ENCODE results near the gene SHISA5. TPM values are rescaled to one million over a fixed set of nuclear protein-coding genes. Genes with fewer than 3 reads are reported as not detected.

Gene SHISA5
- total RNA-seq, 1 donor from 2014 or later: 163 TPM

GRCh38 chr3:48422272-48422671 lies 81.7 kb downstream of the SHISA5 start:
- H3K27me3 ChIP-seq: no peaks in the 10 kb centered on the region
- H3K4me3 ChIP-seq: no peak overlapping the region
- ATAC-seq (no peak), DNase-seq (no peak)
- intact Hi-C loops (cut with DNase I): no loop called here
- no peak for TF ChIP-seq CTCF (IDR thresholded peaks at IDR 0.05)
- peaks cover 19% of the 10 kb centered on the region for H3K36me3 ChIP-seq
- no peaks in the 10 kb centered on the region for H3K9me3 ChIP-seq
- no peak overlapping the region for H3K27ac ChIP-seq
- H3K4me1 ChIP-seq: peaks cover 30% of the 10 kb centered on the region

DNA sequence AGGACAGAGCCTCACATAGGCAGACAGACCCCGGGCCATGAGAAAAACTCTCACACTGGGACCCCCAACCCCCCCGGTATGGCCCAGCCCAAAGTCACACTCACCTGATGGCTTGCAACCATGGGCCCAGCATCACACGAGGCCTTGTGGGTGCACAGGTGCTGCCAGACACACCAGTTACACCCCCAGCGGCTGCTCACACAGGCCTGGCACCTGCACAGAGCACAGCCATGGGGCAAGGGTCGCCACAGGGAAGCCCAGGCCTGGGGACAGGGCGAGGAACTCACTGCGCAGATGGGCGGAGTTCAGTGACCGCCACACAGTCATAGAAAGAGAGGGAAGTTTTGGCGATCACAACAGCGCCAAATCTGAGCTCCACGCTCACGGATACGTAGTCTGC lies 83.4 kb downstream of the SHISA5 start:
- ATAC-seq (no peak), DNase-seq (no peak)
- intact Hi-C loops (cut with DNase I): no loop called here
- no peak for TF ChIP-seq CTCF (IDR thresholded peaks at IDR 0.05)
- H3K4me3 ChIP-seq: no peak overlapping the region
- H3K27me3 ChIP-seq: no peaks in the 10 kb centered on the region
- H3K36me3 ChIP-seq: peaks cover 19% of the 10 kb centered on the region
- no peak overlapping the region for H3K27ac ChIP-seq
- no peaks in the 10 kb centered on the region for H3K9me3 ChIP-seq
- H3K4me1 ChIP-seq: peaks cover 15% of the 10 kb centered on the region

DNA sequence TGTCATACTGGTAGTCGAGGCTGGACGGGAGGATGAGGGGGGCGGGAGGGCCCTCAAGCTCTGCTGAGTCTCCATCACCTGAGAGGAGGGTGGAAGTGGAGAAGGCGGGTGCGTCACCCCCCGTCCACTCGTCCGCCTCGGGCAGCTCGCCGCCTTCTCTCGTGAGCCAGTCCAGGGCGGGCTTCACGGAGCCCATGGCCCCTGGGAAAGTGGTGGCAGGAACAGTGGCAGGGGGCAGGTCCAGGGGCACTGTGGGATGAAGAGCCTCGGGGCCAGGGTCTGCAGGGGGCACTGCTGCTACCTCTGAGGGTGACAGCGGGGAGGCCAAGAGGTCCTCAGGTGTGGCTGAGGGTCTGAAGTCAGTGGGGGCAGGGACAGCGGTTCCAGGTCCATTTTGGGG lies 84.4 kb downstream of the SHISA5 start:
- no peak for DNase-seq
- peaks cover 19% of the 10 kb centered on the region for H3K36me3 ChIP-seq
- intact Hi-C loops (cut with DNase I): no loop called here
- no peak overlapping the region for H3K27ac ChIP-seq
- H3K27me3 ChIP-seq: no peaks in the 10 kb centered on the region
- H3K4me3 ChIP-seq: no peak overlapping the region
- H3K4me1 ChIP-seq: peaks cover 8% of the 10 kb centered on the region
- no peak for ATAC-seq
- TF ChIP-seq CTCF (IDR thresholded peaks at IDR 0.05): no peak
- H3K9me3 ChIP-seq: no peaks in the 10 kb centered on the region

DNA sequence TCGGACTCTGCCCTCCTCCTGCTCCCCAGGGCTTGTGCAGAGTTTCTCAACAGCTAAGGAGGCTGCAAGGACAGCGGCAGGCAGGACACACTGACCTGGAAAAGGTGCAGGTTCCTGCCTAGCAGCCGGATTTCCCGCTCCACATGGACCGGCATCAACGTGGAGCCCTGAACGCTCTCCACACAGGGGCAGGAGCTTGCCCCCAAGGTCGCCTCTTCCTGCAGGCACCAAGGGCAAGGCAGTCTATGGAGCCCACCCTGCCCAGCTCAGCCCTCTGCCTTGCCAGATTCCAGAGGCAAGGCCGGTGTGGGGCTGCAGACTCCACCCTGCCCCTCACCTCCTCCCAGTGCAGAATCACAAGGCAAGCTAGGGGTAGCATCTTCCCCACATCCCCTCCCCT lies 84.8 kb downstream of the SHISA5 start:
- Histone ChIP-seq H3K27ac (no peak overlapping the region), H3K36me3 (peaks cover 19% of the 10 kb centered on the region), H3K4me3 (no peak overlapping the region), H3K4me1 (peaks cover 8% of the 10 kb centered on the region), H3K9me3 (no peaks in the 10 kb centered on the region), H3K27me3 (no peaks in the 10 kb centered on the region)
- ATAC-seq: no peak
- intact Hi-C loops (cut with DNase I): no loop called here
- DNase-seq: no peak
- no peak for TF ChIP-seq CTCF (IDR thresholded peaks at IDR 0.05)

- peaks cover 5% of the 10 kb centered on the region for H3K4me1 ChIP-seq
- DNase-seq (no peak), ATAC-seq (no peak)
- H3K36me3 ChIP-seq: peaks cover 24% of the 10 kb centered on the region
- TF ChIP-seq CTCF (IDR thresholded peaks at IDR 0.05): no peak
- H3K27ac ChIP-seq: no peak overlapping the region
- H3K27me3 ChIP-seq: no peaks in the 10 kb centered on the region
- intact Hi-C loops (cut with DNase I): no loop called here
- H3K9me3 ChIP-seq: no peaks in the 10 kb centered on the region
- no peak overlapping the region for H3K4me3 ChIP-seq
These were observed 85.3 kb downstream of the SHISA5 start for GRCh38 chr3:48418651-48419050.

DNA sequence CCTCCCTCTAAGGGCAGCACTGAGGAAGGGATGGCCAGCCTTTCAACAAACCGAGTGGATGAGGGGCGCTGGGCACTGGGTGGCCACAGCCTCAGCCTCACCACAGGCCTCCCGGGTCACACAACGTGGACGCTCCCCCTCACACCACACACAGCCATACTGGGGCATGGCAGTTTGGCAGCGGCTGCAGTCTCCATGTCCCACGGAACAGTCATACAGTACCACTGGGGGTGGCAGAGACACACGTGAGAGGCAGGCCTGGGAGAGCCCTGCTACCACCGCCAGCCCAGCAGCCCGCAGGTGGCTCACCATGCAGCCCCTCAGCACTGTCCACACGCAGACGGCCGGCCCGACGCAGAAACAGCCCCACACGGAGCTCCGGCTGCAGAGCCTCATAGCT lies 85.8 kb downstream of the SHISA5 start:
- H3K27me3 ChIP-seq: no peaks in the 10 kb centered on the region
- no peaks in the 10 kb centered on the region for H3K9me3 ChIP-seq
- intact Hi-C loops (cut with DNase I): no loop called here
- no peak for DNase-seq
- H3K4me1 ChIP-seq: no peaks in the 10 kb centered on the region
- H3K4me3 ChIP-seq: no peak overlapping the region
- no peak for ATAC-seq
- peaks cover 30% of the 10 kb centered on the region for H3K36me3 ChIP-seq
- TF ChIP-seq CTCF (IDR thresholded peaks at IDR 0.05): no peak
- H3K27ac ChIP-seq: no peak overlapping the region

Data from upper lobe of right lung (tissue), 1 donor.